Activated T-helper 9 cell treated with anti-CD3 and anti-CD28 coated beads, Interleukin-2, amount 50 U/mL, for 16 hours (primary cell): ENCODE measurements around the gene RARRES1.
"Not testable (repeated sequence)": the region's sequence is repeated elsewhere in the genome, so short reads cannot be mapped to it uniquely, and the experiment has no call there.

Experiments used
- DNase-seq: peaks from one replicate; pipeline ENCODE4 v3.0.0-alpha.2; 2020; ENCODE audit warnings: low read depth

The RARRES1 gene

DNA sequence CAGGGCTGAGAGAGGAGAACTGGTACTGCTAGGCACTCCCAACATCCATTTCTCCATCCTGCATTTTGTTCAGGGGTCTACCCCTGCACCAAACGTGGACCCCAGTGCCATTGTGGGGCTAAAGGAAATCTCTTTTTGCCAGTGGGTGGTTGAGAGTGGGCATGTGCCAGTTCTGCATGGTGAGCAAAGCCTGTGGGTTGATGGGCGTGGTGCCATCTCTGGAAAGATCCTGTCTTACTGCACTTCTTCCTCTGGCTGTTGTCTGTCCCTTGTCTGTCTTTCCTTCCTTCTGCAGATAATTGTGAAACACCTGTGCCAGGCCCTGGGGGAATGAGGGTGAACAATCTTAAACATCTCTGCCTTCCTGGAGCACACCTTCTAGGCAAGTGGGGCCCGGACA, 1.4 kb upstream of the RARRES1 start:
- no peak for DNase-seq

- DNase-seq, result no peak
These were observed 571 bp upstream of the RARRES1 start for GRCh38 chr3:158732856-158733200.

DNA sequence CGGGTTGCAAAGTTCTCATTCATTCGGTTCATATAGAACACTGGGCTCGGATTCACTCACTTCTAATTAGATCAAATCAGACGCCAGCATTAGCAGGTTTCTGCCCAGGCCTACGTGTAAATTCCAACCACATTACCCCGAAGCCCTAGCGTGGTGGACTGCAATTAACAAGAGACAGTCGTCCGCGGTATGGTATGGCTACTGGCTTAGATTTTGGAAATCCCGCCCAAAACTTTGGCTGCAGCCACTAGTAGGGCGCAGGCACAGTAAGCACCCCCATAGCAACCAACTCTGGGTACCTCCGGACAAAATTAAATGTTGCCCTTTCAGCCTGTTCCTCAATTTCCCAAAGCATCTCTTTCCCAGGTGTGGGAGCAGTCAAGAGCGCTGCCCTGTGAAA, 771 bp downstream of the RARRES1 start:
- no peak for DNase-seq

GRCh38 chr3:158728851-158729250, 3.4 kb downstream of the RARRES1 start:
- no peak for DNase-seq

DNA sequence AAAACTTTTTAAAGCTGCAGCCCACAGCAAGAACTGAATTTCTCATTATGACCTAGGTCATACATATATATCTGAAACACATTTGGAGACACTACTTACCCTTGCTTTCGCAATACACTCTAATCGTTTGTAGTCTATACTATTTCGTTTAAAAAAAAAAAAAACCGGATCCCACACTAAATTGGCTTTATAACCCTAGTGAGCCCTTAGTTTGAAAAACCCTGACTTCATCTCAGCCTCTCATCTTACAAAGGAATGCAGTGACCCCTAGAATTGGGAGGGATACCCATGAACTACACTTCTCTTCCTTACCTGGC, 4.2 kb downstream of the RARRES1 start:
- no peak for DNase-seq

GRCh38 chr3:158727206-158728060, 4.8 kb downstream of the RARRES1 start:
- no peak for DNase-seq

DNA sequence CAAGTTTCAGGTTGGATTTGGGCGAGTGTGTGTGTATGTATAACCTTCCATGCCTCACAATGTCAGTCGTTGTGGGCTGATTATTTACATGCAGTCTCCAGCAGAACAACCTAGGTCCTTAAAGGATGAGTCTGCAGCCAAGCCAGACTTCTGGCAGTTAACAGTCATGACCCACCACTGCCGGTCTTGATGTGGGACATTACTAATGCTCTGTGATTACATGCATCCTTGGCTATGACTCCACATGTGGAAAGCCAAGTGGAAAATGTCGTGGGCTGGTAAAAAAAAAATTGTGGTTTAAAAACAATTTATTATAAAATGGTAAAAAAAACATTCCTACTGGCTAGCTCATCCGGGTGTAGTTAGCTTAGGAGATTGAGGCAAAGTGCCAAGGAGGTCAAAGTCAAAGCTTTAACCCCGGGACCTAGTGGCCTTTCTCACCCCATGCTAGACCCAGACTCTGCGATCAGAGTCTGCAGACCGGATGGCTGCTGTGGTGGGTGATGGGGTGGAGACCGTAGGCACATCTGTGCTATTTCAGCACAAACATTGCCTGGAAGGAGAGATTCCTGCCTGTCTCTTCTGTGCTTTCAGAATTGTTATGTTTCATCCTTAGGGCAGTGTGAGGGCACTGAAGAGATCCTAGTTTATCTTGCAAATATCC, 6.8 kb downstream of the RARRES1 start:
- DNase-seq, result no peak

GRCh38 chr3:158723991-158724390, 8.3 kb downstream of the RARRES1 start:
- no peak for DNase-seq

DNA sequence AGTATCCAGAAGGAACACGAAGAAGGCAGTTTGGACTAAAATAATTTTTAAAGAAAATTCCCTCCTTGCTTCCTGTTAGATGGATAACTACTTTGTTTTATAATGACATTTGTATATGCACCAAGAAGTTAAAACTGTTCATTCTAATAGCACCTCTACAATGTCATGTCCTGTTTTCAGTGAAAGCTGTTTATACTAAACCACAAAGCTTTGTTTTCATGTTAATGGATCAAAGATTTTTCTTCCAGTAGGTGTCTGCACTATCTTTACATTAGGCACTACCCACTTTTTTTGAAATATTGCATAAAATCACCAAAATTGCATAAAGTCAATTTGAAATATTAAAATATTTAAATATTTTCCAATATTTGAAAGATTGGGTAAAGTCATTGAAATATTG, 10.1 kb downstream of the RARRES1 start:
- DNase-seq, result no peak

DNA sequence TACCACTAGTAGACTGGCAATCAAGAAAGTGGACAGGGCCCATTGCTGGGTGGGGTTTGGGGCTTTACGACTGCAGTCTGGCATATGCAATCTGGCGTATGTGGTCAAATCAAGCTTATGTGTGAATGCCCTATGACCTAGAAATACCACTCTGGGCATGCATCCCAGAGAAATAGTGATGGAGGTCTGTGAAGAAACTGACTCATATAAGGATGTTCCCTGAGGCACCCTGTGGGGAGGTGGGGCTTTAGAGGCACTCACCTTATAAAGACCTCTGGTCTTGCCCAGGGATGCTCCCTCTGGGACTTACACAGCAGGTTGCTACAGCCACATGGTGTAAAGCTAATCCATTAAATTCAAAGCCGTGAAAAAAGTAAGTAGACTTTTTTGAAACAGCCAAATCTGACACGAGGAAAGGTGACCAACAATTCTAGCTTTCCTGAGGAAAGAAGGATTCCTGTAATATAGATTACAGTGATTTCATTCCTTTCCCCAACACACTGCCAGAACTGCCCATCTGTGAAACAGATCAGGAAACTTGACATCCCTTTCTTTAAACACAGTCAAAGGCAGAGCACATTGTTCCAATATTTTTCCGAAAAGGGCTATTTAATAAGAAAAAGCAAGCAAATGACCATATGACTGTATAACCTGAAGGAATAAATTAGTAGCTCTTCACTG, 13.6 kb downstream of the RARRES1 start:
- no peak for DNase-seq

GRCh38 chr3:158717576-158717975, 14.7 kb downstream of the RARRES1 start:
- no peak for DNase-seq

GRCh38 chr3:158713094-158713499, 19.2 kb downstream of the RARRES1 start:
- DNase-seq, result no peak

GRCh38 chr3:158712443-158712842, 19.8 kb downstream of the RARRES1 start:
- no peak for DNase-seq

- no peak for DNase-seq
These were observed 20.4 kb downstream of the RARRES1 start for GRCh38 chr3:158711886-158712285.

DNA sequence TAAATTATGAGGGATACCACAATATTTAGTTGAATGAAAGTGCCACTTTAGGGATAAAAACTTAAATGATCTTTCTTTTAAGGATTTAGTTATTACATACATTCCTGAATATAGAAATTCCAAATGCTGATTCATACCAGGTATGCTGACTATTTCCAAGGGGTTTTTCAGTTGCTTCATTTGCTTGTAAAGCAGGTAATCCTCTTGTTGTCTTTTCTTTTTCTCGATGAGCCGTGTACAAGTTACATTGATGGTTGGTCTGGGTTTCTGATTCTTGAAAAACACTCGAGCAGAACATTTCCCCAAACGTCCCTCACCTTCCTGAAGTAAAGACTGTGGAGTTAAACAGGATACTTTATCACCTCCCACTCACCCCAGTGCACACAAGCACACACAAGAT, 21.7 kb downstream of the RARRES1 start:
- DNase-seq, result no peak

DNA sequence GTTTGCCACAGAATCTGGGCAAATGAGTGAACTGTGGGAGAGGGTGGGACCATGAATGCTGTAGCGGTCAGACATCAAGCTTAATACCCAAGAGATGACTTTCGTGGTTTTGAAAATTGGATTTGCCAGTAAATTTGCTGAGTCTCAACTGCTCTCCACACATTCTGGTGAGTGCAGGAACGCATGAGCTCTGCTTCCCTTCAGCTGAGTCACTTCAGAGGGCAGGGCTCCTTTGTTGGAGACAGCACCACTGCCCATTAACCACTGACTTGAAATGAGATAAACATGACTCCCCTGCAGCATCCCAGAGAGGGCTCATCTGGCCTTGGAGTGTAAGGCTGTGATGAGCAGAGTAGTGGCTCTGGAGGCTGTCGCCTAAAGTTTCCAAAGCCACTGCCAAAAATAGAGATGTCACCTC, 22.6 kb downstream of the RARRES1 start:
- no peak for DNase-seq

GRCh38 chr3:158703566-158703965, 28.7 kb downstream of the RARRES1 start:
- DNase-seq, result no peak

DNA sequence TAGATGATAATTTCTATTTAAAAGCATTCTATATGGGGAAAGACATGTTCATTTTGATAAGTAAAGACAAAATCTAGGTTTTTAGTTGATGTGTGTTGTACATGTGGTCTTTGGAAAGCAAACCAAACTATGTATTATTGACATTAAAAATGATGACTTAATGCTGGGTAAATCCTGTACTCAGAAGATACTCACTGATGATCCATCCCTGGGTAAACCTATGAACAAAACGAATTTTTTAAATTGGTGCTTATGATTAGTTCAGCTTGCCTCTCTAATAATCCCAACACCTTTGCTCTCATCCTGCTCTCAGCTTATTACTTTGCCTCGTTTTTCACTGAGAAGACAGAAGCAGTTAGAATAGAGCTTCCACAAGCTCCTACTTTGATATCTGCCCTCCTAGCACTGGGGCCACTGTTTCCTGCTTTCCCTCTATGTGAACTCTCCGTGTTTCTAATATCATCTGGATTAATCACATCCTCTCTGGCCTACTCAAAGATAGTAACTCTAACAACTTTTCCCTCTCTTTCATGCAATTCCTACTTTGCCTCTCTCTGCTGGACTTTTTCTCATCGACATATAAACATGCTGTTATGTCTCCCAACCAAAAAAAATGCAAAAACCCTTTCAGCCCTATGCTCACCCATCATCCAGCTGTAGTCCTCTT, 29.3 kb downstream of the RARRES1 start:
- DNase-seq, result no peak

DNA sequence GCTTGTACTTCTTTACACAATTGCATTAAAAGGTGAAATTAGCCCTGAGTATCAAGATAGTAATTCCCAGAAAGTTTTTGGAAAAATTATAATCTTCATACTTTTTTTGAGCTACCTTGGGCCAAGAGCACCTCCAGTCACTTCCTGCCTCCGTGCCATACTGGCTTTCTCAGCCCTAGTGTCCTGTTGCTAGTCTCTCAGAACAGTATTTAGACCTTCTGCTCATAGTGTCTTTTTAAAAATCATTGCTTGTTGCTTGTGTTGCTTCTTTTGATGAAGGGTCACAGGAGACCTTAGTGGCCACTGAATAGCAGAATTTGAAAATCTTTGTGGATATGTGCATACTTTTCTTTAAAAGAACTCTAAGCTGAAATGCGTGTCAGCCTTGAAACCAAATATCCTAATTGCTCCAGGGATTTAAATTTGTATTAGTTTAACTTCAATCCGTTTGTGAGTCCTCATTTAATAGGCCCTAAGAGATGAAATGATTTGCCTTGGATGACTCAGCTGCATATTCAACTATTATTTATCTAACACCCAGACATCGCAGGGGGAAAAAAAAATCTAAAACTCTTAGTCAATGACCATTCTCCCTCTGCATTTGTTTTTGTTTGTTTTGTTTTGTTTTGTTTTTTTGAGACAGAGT, 30.7 kb downstream of the RARRES1 start:
- DNase-seq, result no peak

GRCh38 chr3:158700559-158700958, 31.7 kb downstream of the RARRES1 start:
- DNase-seq, result no peak

- DNase-seq, result no peak
These were observed 35.6 kb downstream of the RARRES1 start for GRCh38 chr3:158696618-158697017.

- not testable (repeated sequence) for DNase-seq
These were observed 38.3 kb downstream of the RARRES1 start for GRCh38 chr3:158693866-158694456.
